C4-2B (cell line): ENCODE results near the gene GLI3.

ENCODE experiments used
- CTCF ChIP-seq: fragments of 450-650 bp; conservative IDR thresholded peaks from 2 replicates; pipeline ENCODE4 v1.5.1; 2017; ENCODE audit warnings: mild to moderate bottlenecking
- ZFX ChIP-seq: fragments of 450-650 bp; IDR thresholded peaks from 2 replicates; pipeline ENCODE4 v1.6.1; 2017

- TF ChIP-seq CTCF (no peak), ZFX (no peak)
These were observed 179.7 kb downstream of the GLI3 start for GRCh38 chr7:42057331-42057730.
